C4-2B (cell line): ENCODE data around the gene GRIK4.

Experiments used
- H3K27ac ChIP-seq: fragments of 450-650 bp; 2 replicates; pipeline ENCODE4 v1.5.1; 2017
- CTCF ChIP-seq: fragments of 450-650 bp; conservative IDR thresholded peaks from 2 replicates; pipeline ENCODE4 v1.5.1; 2017; ENCODE audit warnings: mild to moderate bottlenecking
- ZFX ChIP-seq: fragments of 450-650 bp; IDR thresholded peaks from 2 replicates; pipeline ENCODE4 v1.6.1; 2017

GRIK4 gene

GRCh38 chr11:120658071-120658423, 146.5 kb downstream of the GRIK4 start:
- H3K27ac ChIP-seq: no peak overlapping the region
- no peak for TF ChIP-seq CTCF
- no peak for TF ChIP-seq ZFX

GRCh38 chr11:120659076-120659475, 147.5 kb downstream of the GRIK4 start:
- TF ChIP-seq CTCF: no peak
- TF ChIP-seq ZFX: no peak
- H3K27ac ChIP-seq: no peak overlapping the region

- TF ChIP-seq CTCF (peak; percentile 55), ZFX (no peak)
- no peak overlapping the region for H3K27ac ChIP-seq
Measured at GRCh38 chr11:120660024-120660565, 148.5 kb downstream of the GRIK4 start.

- no peak overlapping the region for H3K27ac ChIP-seq
Measured at GRCh38 chr11:120662071-120662676, 150.6 kb downstream of the GRIK4 start.

GRCh38 chr11:120663142-120663541, 151.6 kb downstream of the GRIK4 start:
- no peak for TF ChIP-seq ZFX
- TF ChIP-seq CTCF: no peak
- no peak overlapping the region for H3K27ac ChIP-seq

More at GRCh38 chr11:120662071-120662676, 150.6 kb downstream of the GRIK4 start:
- TF ChIP-seq ZFX: no peak
- TF ChIP-seq CTCF: no peak

- H3K27ac ChIP-seq: no peak overlapping the region
- TF ChIP-seq CTCF (no peak; the same call in 1 of the 2 replicates), ZFX (no peak)
Measured at GRCh38 chr11:120666121-120666639, 154.6 kb downstream of the GRIK4 start.

GRCh38 chr11:120667281-120667680, 155.7 kb downstream of the GRIK4 start:
- H3K27ac ChIP-seq: no peak overlapping the region
- TF ChIP-seq ZFX (no peak), CTCF (no peak)
